SK-N-SH (cell line): ENCODE results near the gene RHOBTB1. TPM values are rescaled to one million over a fixed set of nuclear protein-coding genes. Genes with fewer than 3 reads are reported as not detected.
A peak's percentile ranks its signal among the peaks of the same experiment; 100 is the strongest.

Source experiments
- CTCF ChIA-PET: fragments of 300-600, 350-600 bp; formaldehyde crosslinking; extraction: SDS; loops from one replicate; lab custom pipeline; 2021; lab: Yijun Ruan, JAX
- POLR2A ChIA-PET: fragments of 350-600 bp; sonication (Branson Sonifier 250); formaldehyde crosslinking; extraction: SDS; loops from one replicate; lab custom pipeline; 2020; ENCODE audit warnings: antibody characterized with exemption, inconsistent platforms; lab: Yijun Ruan, JAX
- DNase-seq: peaks from one replicate; pipeline ENCODE4 v3.0.0; 2012
- H2AFZ ChIP-seq: fragments of 200-600 bp; sonication (generic); 2 replicates; pipeline ENCODE4 v1.8.1; 2016; ENCODE audit warnings: antibody characterized with exemption, mild to moderate bottlenecking, low read depth
- H3F3A ChIP-seq: fragments of 200-600 bp; sonication (generic); replicated peaks from 2 replicates; pipeline ENCODE3; 2016; ENCODE audit warnings: antibody characterized with exemption, mild to moderate bottlenecking; ENCODE audit not compliant: insufficient read depth
- H3K27ac ChIP-seq, 2 experiments: fragments of 200-500 bp in 1 of 2; fragments of 200-600 bp in 1 of 2; sonication (Bioruptor generic) in 1 of 2; sonication (generic), shearing (Covaris generic) in 1 of 2; 2 replicates each; pipeline versions ENCODE4 v1.5.1 to v1.6.1; 2014 to 2016; ENCODE audit warnings: low read depth in 2 of 2, inconsistent platforms in 1 of 2, low read length in 1 of 2, mild to moderate bottlenecking in 1 of 2, mixed read lengths in 1 of 2
- H3K27me3 ChIP-seq: fragments of 200-600 bp; sonication (generic), shearing (Covaris generic); 2 replicates; pipeline ENCODE4 v1.6.1; 2016; ENCODE audit warnings: mixed run types; ENCODE audit not compliant: insufficient read depth
- H3K36me3 ChIP-seq, 2 experiments: fragments of 200-500 bp in 1 of 2; fragments of 200-600 bp in 1 of 2; sonication (Bioruptor generic) in 1 of 2; sonication (generic) in 1 of 2; replicated peaks in 1 of 2; 2 replicates each; pipeline versions ENCODE3 to v1.5.1; 2014 to 2016; ENCODE audit warnings: low read length in 1 of 2, mild to moderate bottlenecking in 1 of 2; ENCODE audit not compliant: insufficient read depth in 2 of 2, control insufficient read depth in 1 of 2
- H3K4me1 ChIP-seq, 2 experiments: fragments of 200-500 bp in 1 of 2; fragments of 200-600 bp in 1 of 2; sonication (Bioruptor generic) in 1 of 2; sonication (generic), shearing (Covaris generic) in 1 of 2; 2 replicates each; pipeline versions ENCODE4 v1.5.1 to v1.6.1; 2014 to 2016; ENCODE audit warnings: low read depth in 1 of 2, low read length in 1 of 2, mixed run types in 1 of 2; ENCODE audit not compliant: insufficient read depth in 2 of 2, control insufficient read depth in 1 of 2
- H3K4me2 ChIP-seq: fragments of 200-600 bp; sonication (generic), shearing (Covaris generic); 2 replicates; pipeline ENCODE4 v1.6.1; 2017; ENCODE audit warnings: mixed run types
- H3K4me3 ChIP-seq, 2 experiments: fragments of 200-500 bp in 1 of 2; fragments of 200-600 bp in 1 of 2; sonication (Bioruptor generic) in 1 of 2; sonication (generic), shearing (Covaris generic) in 1 of 2; 2 replicates each; pipeline versions ENCODE4 v1.5.1 to v1.8.1; 2014 to 2016; ENCODE audit warnings: low read depth in 2 of 2, inconsistent platforms in 1 of 2, low read length in 1 of 2, mild to moderate bottlenecking in 1 of 2, mixed read lengths in 1 of 2, moderate library complexity in 1 of 2
- H3K79me2 ChIP-seq: fragments of 200-600 bp; sonication (generic); 2 replicates; pipeline ENCODE4 v1.8.1; 2017; ENCODE audit warnings: mild to moderate bottlenecking; ENCODE audit not compliant: insufficient read depth
- H3K9ac ChIP-seq: fragments of 200-600 bp; sonication (generic); 2 replicates; pipeline ENCODE4 v1.6.1; 2017; ENCODE audit warnings: mixed run types
- H3K9me2 ChIP-seq: fragments of 200-600 bp; sonication (generic); 2 replicates; pipeline ENCODE4 v1.6.1; 2017; ENCODE audit warnings: mixed run types
- H3K9me3 ChIP-seq: fragments of 200-600 bp; sonication (generic); 2 replicates; pipeline ENCODE4 v1.6.1; 2017; ENCODE audit warnings: mixed run types, mild to moderate bottlenecking, moderate library complexity
- H4K20me1 ChIP-seq: fragments of 200-600 bp; sonication (generic); 2 replicates; pipeline ENCODE4 v1.6.1; 2017; ENCODE audit warnings: mild to moderate bottlenecking, mixed run types; ENCODE audit not compliant: insufficient read depth
- CHD2 ChIP-seq: fragments of 150-350 bp; IDR thresholded peaks from 2 replicates; pipeline ENCODE4 v1.6.1; 2018; ENCODE audit warnings: low read length; ENCODE audit not compliant: partially characterized antibody
- EP300 ChIP-seq, 2 experiments: IDR thresholded peaks; 2 replicates each; pipeline versions ENCODE4 v1.4.0 to v1.6.1; 2012; ENCODE audit warnings: borderline replicate concordance in 1 of 2, low read depth in 1 of 2, low read length in 1 of 2
- EZH2phosphoT487 ChIP-seq: fragments of 200-600 bp; sonication (generic); IDR thresholded peaks from 2 replicates; pipeline ENCODE4 v1.6.1; 2017; ENCODE audit warnings: low read depth, mixed run types, mild to moderate bottlenecking, antibody characterized with exemption, moderate library complexity, borderline replicate concordance
- FOXM1 ChIP-seq: IDR thresholded peaks from 2 replicates; pipeline ENCODE4 v1.4.0; 2012; ENCODE audit warnings: low read depth, mild to moderate bottlenecking
- GABPA ChIP-seq: IDR thresholded peaks from 2 replicates; pipeline ENCODE4 v1.4.0; 2012; ENCODE audit warnings: low read depth, mild to moderate bottlenecking
- IRF3 ChIP-seq: fragments of 150-350 bp; IDR thresholded peaks from 2 replicates; pipeline ENCODE4 v1.6.1; 2016; ENCODE audit warnings: mild to moderate bottlenecking, low read depth, low read length
- MXI1 ChIP-seq: IDR thresholded peaks from 2 replicates; pipeline ENCODE4 v1.6.1; 2012; ENCODE audit warnings: mild to moderate bottlenecking, low read depth, low read length, improper control_type of control experiment
- NFIC ChIP-seq: IDR thresholded peaks from 2 replicates; pipeline ENCODE4 v1.4.0; 2012; ENCODE audit warnings: borderline replicate concordance
- PBX3 ChIP-seq: IDR thresholded peaks from 2 replicates; pipeline ENCODE4; 2012
- POLR2AphosphoS5 ChIP-seq: IDR thresholded peaks from 2 replicates; pipeline ENCODE4 v1.6.1; 2012; ENCODE audit warnings: low read depth, low read length
- RAD21 ChIP-seq: IDR thresholded peaks from 2 replicates; pipeline ENCODE4 v1.6.1; 2012; ENCODE audit warnings: mild to moderate bottlenecking, low read length
- RCOR1 ChIP-seq: fragments of 150-350 bp; IDR thresholded peaks from 2 replicates; pipeline ENCODE4 v1.6.1; 2017; ENCODE audit warnings: antibody characterized with exemption, low read length
- REST ChIP-seq: IDR thresholded peaks from 2 replicates; pipeline ENCODE4 v1.6.1; 2012; ENCODE audit warnings: mild to moderate bottlenecking, low read depth, low read length, moderate library complexity
- RFX5 ChIP-seq: IDR thresholded peaks from 2 replicates; pipeline ENCODE4 v1.6.1; 2012; ENCODE audit warnings: mild to moderate bottlenecking, improper control_type of control experiment, low read length
- RXRA ChIP-seq: IDR thresholded peaks from 2 replicates; pipeline ENCODE4 v1.4.0; 2012; ENCODE audit warnings: low read depth, mild to moderate bottlenecking, borderline replicate concordance
- SIN3A ChIP-seq: IDR thresholded peaks from 2 replicates; pipeline ENCODE4 v1.6.1; 2012; ENCODE audit warnings: low read depth, mild to moderate bottlenecking, low read length, moderate library complexity, borderline replicate concordance
- SMC3 ChIP-seq: IDR thresholded peaks from 2 replicates; pipeline ENCODE4 v1.6.1; 2012; ENCODE audit warnings: low read depth, low read length, improper control_type of control experiment
- TCF12 ChIP-seq: IDR thresholded peaks from 2 replicates; pipeline ENCODE4 v1.4.0; 2012
- TEAD4 ChIP-seq: IDR thresholded peaks from 2 replicates; pipeline ENCODE4 v1.4.0; 2012; ENCODE audit warnings: mild to moderate bottlenecking, borderline replicate concordance; ENCODE audit not compliant: insufficient read depth
- USF1 ChIP-seq: IDR thresholded peaks from 2 replicates; pipeline ENCODE4 v1.4.0; 2012; ENCODE audit warnings: low read depth, borderline replicate concordance
- YY1 ChIP-seq: IDR thresholded peaks from 2 replicates; pipeline ENCODE4 v1.4.0; 2012; ENCODE audit warnings: low read depth, mild to moderate bottlenecking
- ZBTB33 ChIP-seq: IDR thresholded peaks from 2 replicates; pipeline ENCODE4 v1.4.0; 2012; ENCODE audit warnings: low read depth, borderline replicate concordance
- WGBS: methylation state at CpG from one replicate; pipeline ENCODE4 v1.1.6; 2017; ENCODE audit warnings: low lambda C conversion rate; 5-methylcytosine and 5-hydroxymethylcytosine counted together
- polyA plus RNA-seq, 3 experiments: library from polyadenylated mRNA; depleted of rRNA; stranded (reverse); fragments of >200 nt; gene quantifications; 2 replicates each; pipeline ENCODE4 v1.2.3, GENCODE V29; 2012

Gene RHOBTB1
- polyA plus RNA-seq, 1 of the 3 experiments (the other 2 are of a cell fraction), result 10.5 TPM

GRCh38 chr10:60901561-60902235, 42.3 kb downstream of the RHOBTB1 start:
- WGBS, result 92% methylated on average over 6 of the region's 6 CpGs
- Histone ChIP-seq H3K4me1 (peaks cover 9 to 19% of the 10 kb centered on the region in 2 experiments; a peak in 3 of 4 replicates), H3F3A (peaks cover 4% of the 10 kb centered on the region), H3K9me2 (no peaks in the 10 kb centered on the region), H3K27ac (peak overlapping the region in 1 of 2 experiments; percentile 56; a peak in 2 of 4 replicates), H3K4me2 (no peak overlapping the region), H3K36me3 (peaks cover 16 to 20% of the 10 kb centered on the region in 2 experiments), H3K79me2 (no peaks in the 10 kb centered on the region), H3K9me3 (no peaks in the 10 kb centered on the region), H2AFZ (no peak overlapping the region), H3K9ac (no peak overlapping the region), H3K4me3 (no peak overlapping the region), H3K27me3 (no peaks in the 10 kb centered on the region), H4K20me1 (no peaks in the 10 kb centered on the region)
- DNase-seq, result peak; percentile 59
- POLR2A ChIA-PET, result no interaction called here
- CTCF ChIA-PET, result interaction anchor here (0.5 to 1.3 kb wide), 2 partner anchors 15 to 43 kb away, joined by 3 to 4 read pairs; no protein-coding TSS in a partner anchor
- TF ChIP-seq TCF12, result no peak
- TF ChIP-seq EZH2phosphoT487, result no peak
- TF ChIP-seq PBX3, result peak; percentile 46
- TF ChIP-seq CHD2, result no peak
- no peak for TF ChIP-seq TEAD4
- TF ChIP-seq SMC3, result no peak
- no peak for TF ChIP-seq REST
- TF ChIP-seq NFIC, result 0 out of 2 replicates have a peak, but pooled peaks have one; percentile 28
- TF ChIP-seq GABPA, result no peak
- no peak for TF ChIP-seq RXRA
- no peak for TF ChIP-seq YY1
- no peak for TF ChIP-seq POLR2AphosphoS5
- peak; percentile 53; the same call in 1 of the 2 replicates for TF ChIP-seq USF1
- TF ChIP-seq MXI1, result peak; percentile 37; the same call in 1 of the 2 replicates
- no peak for TF ChIP-seq RFX5
- TF ChIP-seq IRF3, result no peak
- 0 out of 2 replicates have a peak, but pooled peaks have one; percentile 51 for TF ChIP-seq RCOR1
- TF ChIP-seq EP300 (IDR thresholded peaks at IDR 0.05; ENCODE audit: borderline replicate concordance in 1 of 2, low read depth in 1 of 2, low read length in 1 of 2), result peak in 1 of 2 experiments; percentile 24; a peak in 1 of 4 replicates
- TF ChIP-seq ZBTB33, result no peak
- TF ChIP-seq SIN3A, result no peak
- TF ChIP-seq RAD21, result no peak
- TF ChIP-seq FOXM1, result no peak
